ENCODE data around the gene PARD3B. TPM values are rescaled to one million over a fixed set of nuclear protein-coding genes. Genes with fewer than 3 reads are reported as not detected.

Gene PARD3B
- total RNA-seq, 1 donor from 2014 or later: 29.7 TPM

GRCh38 chr2:204917089-204917701, 371.9 kb downstream of the PARD3B start:
- no peak overlapping the region for H3K27ac Mint-ChIP-seq

GRCh38 chr2:204920776-204921175, 375.5 kb downstream of the PARD3B start:
- no peak for DNase-seq (ENCODE audit: low spot score, unreplicated experiment)
- TF ChIP-seq CTCF (IDR thresholded peaks at IDR 0.05; ENCODE audit: unreplicated experiment): no peak
- H3K36me3 Mint-ChIP-seq (ENCODE audit: insufficient read depth): peaks cover 2% of the 10 kb centered on the region
- H3K4me1 Mint-ChIP-seq (ENCODE audit: low read depth): peaks cover 2% of the 10 kb centered on the region
- H3K27me3 Mint-ChIP-seq: no peaks in the 10 kb centered on the region
- H3K4me3 Mint-ChIP-seq (ENCODE audit: low read depth): no peak overlapping the region
- no peaks in the 10 kb centered on the region for H3K9me3 Mint-ChIP-seq (ENCODE audit: low read depth)
- H3K27ac Mint-ChIP-seq: no peak overlapping the region

More at GRCh38 chr2:204917089-204917701, 371.9 kb downstream of the PARD3B start:
- H3K27me3 Mint-ChIP-seq: no peaks in the 10 kb centered on the region
- DNase-seq (ENCODE audit: low spot score, unreplicated experiment): no peak
- H3K4me1 Mint-ChIP-seq (ENCODE audit: low read depth): peaks cover 3% of the 10 kb centered on the region
- peaks cover 4% of the 10 kb centered on the region for H3K9me3 Mint-ChIP-seq (ENCODE audit: low read depth)
- peaks cover 2% of the 10 kb centered on the region for H3K36me3 Mint-ChIP-seq (ENCODE audit: insufficient read depth)
- no peak overlapping the region for H3K4me3 Mint-ChIP-seq (ENCODE audit: low read depth)
- no peak for TF ChIP-seq CTCF (IDR thresholded peaks at IDR 0.05; ENCODE audit: unreplicated experiment)

- no peak for TF ChIP-seq CTCF (IDR thresholded peaks at IDR 0.05; ENCODE audit: unreplicated experiment)
- H3K27ac Mint-ChIP-seq: no peak overlapping the region
- no peaks in the 10 kb centered on the region for H3K36me3 Mint-ChIP-seq (ENCODE audit: insufficient read depth)
- no peak overlapping the region for H3K4me3 Mint-ChIP-seq (ENCODE audit: low read depth)
- no peaks in the 10 kb centered on the region for H3K9me3 Mint-ChIP-seq (ENCODE audit: low read depth)
- H3K27me3 Mint-ChIP-seq: no peaks in the 10 kb centered on the region
- no peaks in the 10 kb centered on the region for H3K4me1 Mint-ChIP-seq (ENCODE audit: low read depth)
- no peak for DNase-seq (ENCODE audit: low spot score, unreplicated experiment)
These were observed 378.7 kb downstream of the PARD3B start for GRCh38 chr2:204923957-204924356.

- Mint-ChIP-seq H3K27me3 (no peaks in the 10 kb centered on the region), H3K9me3 (ENCODE audit: low read depth) (no peaks in the 10 kb centered on the region), H3K4me1 (ENCODE audit: low read depth) (peaks cover 2% of the 10 kb centered on the region), H3K27ac (no peak overlapping the region), H3K4me3 (ENCODE audit: low read depth) (no peak overlapping the region), H3K36me3 (ENCODE audit: insufficient read depth) (no peaks in the 10 kb centered on the region)
- no peak for TF ChIP-seq CTCF (IDR thresholded peaks at IDR 0.05; ENCODE audit: unreplicated experiment)
- no peak for DNase-seq (ENCODE audit: low spot score, unreplicated experiment)
These were observed 386.3 kb downstream of the PARD3B start for GRCh38 chr2:204931562-204931961.

GRCh38 chr2:204933735-204934374, 388.6 kb downstream of the PARD3B start:
- TF ChIP-seq CTCF (IDR thresholded peaks at IDR 0.05; ENCODE audit: unreplicated experiment): no peak
- no peaks in the 10 kb centered on the region for H3K9me3 Mint-ChIP-seq (ENCODE audit: low read depth)
- H3K27me3 Mint-ChIP-seq: no peaks in the 10 kb centered on the region
- H3K4me1 Mint-ChIP-seq (ENCODE audit: low read depth): peaks cover 2% of the 10 kb centered on the region
- no peaks in the 10 kb centered on the region for H3K36me3 Mint-ChIP-seq (ENCODE audit: insufficient read depth)
- no peak overlapping the region for H3K27ac Mint-ChIP-seq
- no peak overlapping the region for H3K4me3 Mint-ChIP-seq (ENCODE audit: low read depth)
- DNase-seq (ENCODE audit: low spot score, unreplicated experiment): no peak

Measured in progenitor cell of endocrine pancreas (in vitro differentiated cells).